HG03064 (cell line): ENCODE results near the gene MRPL49.

Experiments used
- ATAC-seq: cut with Tn5 transposase; IDR thresholded peaks from one replicate; pipeline ENCODE4 v1.9.1; 2021; ENCODE audit warnings: low read depth; ENCODE audit not compliant: unreplicated experiment

MRPL49 gene

DNA sequence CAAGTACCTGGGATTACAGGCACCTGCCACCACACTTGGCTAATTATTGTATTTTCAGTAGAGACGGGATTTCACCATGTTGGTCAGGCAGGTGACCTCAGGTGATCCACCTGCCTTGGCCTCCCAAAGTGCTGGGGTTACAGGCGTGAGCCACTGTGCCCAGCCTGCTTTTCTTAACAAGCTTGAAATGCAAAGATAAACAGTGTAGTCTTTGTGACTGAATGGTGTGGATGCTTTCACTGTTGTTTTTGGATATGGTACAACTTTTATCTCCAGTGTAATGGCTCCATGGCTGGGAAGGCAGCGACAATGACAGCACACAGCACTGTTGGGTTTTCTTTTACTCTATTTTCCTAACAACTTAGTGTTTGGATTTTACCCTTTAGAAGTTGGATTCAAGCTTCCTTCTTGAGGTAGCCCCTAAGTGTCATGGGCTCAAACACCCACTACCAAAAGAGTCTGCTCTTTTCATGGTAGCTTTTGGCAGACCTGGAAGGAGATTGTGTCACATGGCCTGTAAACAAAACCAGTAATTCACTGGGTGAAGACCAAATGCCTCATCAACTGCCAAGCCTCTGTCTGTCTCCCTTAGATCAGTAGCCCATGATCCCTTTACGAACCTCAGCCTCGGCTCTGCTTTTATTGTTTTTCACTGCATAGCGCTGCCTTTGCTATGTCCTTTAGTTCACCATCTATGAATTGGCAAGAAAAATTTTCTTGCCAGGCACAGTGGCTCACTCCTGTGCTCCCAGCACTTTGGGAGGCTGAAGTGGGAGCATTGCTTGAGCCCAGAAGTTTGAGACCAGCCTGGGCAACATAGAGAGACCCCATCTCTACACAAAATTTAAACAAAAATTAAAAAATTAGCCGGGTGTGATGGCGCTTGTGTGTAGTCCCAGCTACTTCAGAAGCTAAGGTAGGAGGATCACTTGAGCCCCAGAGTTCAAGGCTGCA lies 19.7 kb upstream of the MRPL49 start:
- no peak for ATAC-seq

DNA sequence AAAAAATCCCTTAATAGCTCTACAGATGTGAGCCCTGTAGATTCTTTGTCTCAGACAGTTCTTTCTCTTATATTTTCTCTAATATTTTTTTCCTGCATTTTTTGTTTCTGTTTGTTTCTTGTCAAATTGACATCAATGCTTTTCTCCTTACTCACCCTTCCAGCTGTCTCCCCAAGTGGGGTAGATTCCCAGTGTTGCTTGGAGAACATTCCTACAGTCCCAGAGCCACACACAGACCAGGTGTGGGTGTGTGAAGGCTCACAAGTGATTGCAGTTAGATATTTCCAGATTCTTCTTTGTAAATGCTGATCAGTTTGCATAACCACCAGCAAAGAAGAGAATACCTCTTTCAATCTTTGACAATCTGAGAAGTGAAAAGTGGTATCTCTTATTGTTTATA lies 18.6 kb upstream of the MRPL49 start:
- no peak for ATAC-seq

DNA sequence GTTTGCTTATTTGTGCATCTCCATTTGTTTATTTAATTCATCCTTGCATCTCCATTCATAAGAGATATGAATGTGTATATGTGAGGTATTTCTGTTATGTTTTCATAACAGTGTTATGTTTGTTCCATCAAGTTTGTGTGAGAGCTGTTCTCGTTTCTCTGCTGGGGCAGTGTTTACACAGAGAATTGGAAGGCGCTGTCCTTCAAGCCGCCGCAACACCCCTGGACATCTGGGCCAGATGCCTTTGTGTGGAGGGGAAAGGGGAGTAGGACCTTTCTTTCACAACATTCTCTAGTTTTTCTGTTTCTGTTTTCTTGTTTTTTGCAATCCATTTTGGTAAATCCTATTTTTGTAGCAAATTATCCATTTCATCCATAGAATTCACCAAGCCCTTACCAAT lies 17.5 kb upstream of the MRPL49 start:
- ATAC-seq: no peak

DNA sequence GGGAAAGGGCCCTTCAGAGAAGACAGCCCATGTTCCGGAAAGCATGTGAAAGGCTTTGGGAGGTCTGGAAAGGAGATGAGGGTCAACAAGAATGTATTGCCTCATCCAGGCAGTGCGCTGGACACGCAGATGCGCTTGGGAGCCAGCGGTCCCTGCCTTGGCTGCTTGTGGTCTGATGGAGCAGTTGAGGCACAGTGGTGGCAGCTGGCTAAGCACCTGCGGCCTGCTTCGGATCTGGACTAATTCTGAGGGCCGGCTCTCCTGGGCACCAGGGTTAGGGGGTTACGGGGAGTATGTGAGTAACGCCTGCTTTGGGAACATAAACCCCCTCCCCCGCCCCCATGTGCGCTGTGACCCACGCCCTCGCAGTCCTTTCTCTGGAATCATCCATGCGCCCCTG lies 15.0 kb upstream of the MRPL49 start:
- ATAC-seq: no peak

DNA sequence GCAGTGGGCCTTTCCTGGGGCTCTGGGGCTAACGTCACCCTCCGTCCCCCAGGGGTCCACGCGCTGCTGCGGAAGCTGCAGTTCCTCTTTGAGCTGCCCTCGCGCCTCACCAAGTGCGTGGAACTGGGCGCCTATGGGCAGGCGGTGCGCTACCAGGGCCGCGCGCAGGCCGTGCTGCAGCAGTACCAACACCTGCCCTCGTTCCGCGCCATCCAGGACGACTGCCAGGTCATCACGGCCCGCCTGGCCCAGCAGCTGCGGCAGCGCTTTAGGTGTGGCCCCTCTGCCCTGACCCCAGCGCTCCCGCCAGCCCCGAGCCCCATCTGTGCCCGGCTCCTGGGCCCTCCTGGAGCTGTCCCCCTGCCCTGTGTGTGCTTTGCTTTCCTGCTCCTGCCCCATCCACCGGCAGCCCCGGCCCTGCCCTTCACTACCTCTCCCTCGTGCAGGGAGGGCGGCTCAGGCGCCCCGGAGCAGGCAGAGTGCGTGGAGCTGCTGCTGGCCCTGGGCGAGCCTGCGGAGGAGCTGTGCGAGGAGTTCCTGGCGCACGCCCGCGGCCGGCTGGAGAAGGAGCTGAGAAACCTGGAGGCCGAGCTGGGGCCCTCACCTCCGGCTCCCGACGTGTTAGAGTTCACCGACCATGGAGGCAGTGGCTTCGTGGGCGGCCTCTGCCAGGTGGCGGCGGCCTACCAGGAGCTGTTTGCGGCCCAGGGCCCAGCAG lies 14.2 kb upstream of the MRPL49 start:
- ATAC-seq: no peak

DNA sequence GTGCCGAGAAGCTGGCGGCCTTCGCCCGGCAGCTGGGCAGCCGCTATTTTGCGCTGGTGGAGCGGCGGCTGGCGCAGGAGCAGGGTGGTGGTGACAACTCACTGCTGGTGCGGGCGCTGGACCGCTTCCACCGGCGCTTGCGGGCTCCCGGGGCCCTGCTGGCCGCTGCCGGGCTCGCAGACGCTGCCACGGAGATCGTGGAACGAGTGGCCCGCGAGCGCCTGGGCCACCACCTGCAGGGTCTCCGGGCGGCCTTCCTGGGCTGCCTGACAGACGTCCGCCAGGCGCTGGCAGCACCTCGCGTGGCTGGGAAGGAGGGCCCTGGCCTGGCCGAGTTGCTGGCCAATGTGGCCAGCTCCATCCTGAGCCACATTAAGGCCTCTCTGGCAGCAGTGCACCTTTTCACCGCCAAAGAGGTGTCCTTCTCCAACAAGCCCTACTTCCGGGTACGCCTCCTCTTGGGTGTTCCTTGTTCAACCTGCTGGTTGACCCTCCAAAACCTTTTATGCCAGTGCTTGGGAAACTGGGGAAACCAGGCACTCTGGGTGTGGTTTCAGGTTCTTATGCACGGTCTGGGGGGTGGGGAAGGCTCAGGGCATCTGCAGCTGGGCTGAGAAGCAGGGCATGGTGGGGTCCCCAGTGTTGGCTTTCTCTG lies 13.5 kb upstream of the MRPL49 start:
- ATAC-seq: no peak

DNA sequence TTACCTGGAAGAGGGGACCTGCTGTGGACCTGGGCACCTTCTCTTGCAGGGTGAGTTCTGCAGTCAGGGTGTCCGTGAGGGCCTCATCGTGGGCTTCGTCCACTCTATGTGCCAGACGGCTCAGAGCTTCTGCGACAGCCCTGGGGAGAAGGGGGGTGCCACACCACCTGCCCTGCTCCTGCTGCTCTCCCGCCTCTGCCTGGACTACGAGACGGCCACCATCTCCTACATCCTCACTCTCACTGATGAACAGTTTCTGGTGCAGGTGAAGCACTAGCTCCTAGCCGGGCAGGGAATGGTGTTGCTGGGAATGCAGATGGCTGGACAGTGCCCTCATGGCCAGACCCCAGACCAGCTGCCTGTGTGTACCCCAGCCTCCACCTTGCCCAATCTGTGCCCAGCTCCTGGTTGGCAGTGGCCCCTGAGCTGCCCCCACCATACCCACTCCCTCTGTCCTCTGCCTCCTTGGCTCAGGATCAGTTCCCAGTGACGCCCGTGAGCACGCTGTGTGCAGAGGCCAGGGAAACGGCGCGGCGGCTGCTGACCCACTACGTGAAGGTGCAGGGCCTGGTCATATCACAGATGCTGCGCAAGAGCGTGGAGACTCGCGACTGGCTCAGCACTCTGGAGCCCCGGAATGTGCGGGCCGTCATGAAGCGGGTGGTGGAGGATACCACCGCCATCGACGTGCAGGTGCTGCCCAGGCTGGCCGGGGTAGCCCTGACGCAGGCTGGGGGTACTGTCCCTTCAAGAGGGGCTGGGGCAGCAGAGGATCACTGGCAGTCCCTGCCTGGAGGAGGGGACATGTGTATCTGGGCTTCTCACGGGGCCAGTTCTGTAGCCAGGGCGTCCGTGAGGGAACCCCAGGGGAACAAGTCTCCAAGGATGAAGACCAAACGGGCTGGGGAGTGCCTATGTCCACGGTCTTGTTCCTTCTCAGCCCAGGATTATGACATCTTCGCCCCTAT lies 12.6 kb upstream of the MRPL49 start:
- no peak for ATAC-seq

DNA sequence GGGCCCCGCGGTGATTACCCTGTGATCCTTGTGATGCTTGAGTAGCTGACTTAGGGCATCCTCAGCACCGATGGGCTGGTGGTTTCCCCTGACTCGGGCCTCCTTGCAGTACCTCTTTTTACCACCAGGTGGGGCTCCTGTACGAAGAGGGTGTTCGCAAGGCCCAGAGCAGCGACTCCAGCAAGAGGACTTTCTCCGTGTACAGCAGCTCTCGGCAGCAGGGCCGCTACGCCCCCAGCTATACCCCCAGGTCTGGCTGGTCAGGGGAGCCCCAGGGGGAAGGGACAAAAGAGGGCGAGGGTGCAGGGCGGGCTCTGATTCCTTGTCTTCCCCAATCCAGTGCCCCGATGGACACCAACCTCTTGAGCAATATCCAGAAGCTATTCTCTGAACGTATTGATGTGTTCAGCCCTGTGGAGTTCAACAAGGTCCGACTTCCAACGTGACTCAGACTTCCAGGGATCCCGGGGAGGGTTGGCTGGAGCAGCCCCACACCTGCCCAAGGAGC lies 11.7 kb upstream of the MRPL49 start:
- no peak for ATAC-seq

DNA sequence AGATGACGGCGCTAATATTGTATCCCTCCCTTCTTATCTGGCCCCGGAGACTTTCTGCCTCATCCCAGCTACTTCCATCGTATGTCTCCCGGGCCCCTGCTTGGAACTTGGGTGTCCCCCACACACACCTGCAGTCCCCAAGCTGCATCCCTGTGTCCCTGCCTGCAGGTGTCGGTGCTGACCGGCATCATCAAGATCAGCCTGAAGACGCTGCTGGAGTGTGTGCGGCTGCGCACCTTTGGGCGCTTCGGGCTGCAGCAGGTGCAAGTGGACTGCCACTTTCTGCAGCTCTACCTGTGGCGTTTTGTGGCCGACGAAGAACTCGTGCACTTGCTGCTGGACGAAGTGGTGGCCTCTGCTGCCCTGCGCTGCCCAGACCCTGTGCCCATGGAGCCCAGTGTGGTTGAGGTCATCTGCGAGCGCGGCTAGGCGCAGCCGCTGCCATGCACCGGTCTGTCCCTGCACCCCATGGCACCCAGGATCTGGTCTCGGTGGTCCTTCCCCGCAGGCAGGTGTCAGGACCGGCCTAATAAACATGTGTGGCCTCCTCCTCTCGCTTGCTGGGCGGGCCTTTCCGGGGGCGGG lies 10.9 kb upstream of the MRPL49 start:
- ATAC-seq: no peak

DNA sequence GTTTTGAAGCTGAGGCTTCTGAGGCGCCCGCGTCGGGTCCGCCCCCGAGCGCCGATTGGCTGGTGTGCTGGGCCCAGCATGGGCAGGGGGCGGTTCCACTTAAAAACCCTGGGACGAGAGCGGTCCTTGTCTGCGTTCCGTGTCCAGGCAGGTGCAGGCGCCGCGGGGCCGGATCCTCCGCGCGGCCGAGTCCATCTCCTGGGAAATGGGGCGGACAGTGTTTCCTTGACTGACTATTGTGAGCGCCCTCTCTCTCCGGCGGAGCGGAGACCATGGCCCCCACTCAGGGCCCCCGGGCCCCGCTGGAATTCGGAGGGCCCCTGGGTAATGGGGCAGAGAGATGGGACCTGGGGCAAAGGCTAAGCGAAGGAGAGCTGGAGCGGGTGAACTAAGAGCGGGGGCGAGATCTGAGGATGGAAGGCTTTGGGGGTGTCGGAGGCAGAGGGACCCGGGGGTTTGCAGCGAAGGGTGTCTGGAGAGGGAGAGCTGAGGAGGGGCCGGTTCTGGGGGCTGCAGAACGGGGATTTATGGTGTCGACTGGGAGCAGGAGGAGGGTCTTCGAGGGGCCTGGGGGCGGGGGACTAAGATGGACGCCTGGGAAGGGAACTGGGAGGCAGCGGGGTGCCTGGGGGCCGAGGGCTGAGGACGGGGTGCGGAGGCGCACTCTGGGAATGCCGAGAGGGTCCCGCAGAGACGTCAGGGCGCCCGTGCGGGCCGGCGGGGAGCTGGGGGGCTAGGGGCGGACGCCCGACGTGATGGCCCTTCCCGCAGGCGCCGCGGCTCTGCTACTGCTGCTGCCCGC lies 10.2 kb upstream of the MRPL49 start, which contains the start of gene TM7SF2:
TM7SF2 (plus strand) TSS at position 129 of the 802 bp plus-strand sequence; CDS start at position 273, 144 bp downstream.
- ATAC-seq: no peak

DNA sequence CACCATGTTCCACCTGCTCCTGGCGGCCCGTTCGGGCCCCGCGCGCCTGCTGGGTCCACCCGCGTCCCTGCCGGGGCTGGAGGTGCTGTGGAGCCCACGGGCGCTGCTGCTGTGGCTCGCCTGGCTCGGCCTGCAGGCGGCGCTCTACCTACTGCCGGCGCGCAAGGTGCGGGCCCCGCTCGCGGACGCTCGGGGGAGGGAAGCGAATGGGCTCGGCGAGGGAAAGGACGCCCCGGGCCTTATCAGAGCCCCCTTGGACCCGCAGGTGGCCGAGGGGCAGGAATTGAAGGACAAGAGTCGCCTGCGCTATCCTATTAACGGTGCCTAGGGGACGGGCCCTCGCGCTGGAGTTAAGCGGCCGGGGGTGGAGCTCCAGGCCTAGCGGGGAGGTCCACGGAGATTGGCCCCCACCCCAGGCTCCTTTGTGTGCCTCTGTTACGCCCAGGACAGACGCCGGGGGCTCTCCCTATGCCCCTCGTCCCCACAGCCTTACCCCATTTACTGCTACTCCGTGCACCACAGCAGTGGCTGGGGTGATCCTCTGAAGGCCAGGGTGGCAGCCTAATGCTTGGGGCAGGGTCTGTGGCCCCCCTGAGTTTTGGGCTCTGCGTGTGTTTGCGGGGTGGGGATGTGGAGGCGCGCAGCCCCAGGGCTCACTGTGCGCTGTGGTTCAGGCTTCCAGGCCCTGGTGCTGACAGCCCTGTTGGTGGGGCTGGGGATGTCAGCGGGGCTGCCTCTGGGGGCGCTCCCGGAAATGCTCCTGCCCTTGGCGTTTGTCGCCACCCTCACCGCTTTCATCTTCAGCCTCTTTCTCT lies 9.4 kb upstream of the MRPL49 start:
- ATAC-seq: no peak

DNA sequence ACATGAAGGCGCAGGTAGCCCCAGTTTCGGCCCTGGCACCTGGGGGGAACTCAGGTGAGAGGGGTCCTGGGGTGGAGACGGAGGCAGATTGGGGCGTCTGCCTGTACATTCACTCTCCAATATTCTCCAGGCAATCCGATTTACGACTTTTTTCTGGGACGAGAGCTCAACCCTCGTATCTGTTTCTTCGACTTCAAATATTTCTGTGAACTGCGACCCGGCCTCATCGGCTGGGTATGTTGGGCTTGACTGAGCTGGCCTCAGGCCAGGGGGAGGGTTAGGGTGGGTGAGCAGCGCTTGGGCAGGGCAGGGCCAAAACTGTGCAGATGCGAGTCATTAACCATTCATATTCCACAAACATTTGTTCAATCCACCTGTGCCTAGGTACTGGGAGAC lies 8.8 kb upstream of the MRPL49 start:
- ATAC-seq: no peak

DNA sequence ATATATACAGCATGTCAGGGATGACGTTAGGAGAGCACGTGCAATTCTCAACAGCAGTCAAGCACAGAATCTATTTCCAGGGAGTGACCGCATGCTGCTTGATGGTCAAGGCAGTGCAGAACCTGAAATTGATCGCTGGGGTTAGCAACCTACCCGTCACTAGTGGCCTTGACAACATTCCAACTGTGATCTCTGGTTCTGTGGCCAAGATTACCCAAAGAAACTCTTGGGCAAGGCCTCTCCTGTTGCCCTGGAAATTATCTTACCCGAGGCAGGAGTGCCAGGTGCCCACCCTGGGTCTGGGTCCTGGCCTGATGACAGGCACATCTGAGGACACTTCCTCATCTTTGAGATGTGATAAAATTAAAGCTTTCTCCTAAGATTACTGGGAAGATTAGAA lies 8.3 kb upstream of the MRPL49 start:
- ATAC-seq: no peak

DNA sequence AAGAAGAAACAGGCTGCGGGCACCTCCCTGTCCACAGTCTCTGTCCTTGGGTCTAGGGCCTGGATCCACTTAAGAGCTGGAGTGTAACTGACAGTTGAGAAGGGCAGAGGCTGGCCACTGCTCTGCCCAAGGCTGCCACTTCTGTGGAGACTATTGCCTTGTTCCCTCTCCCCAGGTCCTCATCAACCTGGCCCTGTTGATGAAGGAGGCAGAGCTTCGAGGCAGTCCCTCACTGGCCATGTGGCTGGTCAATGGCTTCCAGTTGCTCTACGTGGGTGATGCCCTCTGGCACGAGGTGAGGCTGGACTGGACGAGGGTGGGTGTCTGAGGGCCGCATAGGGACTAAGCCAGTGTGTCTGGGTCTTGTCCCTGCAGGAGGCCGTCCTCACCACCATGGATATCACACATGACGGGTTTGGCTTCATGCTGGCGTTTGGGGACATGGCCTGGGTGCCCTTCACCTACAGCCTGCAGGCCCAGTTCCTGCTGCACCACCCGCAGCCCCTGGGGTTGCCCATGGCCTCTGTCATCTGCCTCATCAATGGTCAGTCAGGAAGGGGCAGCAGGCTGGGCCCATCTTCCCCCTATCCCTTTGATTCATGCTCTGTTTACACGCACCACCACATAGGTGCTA lies 7.5 kb upstream of the MRPL49 start:
- no peak for ATAC-seq

DNA sequence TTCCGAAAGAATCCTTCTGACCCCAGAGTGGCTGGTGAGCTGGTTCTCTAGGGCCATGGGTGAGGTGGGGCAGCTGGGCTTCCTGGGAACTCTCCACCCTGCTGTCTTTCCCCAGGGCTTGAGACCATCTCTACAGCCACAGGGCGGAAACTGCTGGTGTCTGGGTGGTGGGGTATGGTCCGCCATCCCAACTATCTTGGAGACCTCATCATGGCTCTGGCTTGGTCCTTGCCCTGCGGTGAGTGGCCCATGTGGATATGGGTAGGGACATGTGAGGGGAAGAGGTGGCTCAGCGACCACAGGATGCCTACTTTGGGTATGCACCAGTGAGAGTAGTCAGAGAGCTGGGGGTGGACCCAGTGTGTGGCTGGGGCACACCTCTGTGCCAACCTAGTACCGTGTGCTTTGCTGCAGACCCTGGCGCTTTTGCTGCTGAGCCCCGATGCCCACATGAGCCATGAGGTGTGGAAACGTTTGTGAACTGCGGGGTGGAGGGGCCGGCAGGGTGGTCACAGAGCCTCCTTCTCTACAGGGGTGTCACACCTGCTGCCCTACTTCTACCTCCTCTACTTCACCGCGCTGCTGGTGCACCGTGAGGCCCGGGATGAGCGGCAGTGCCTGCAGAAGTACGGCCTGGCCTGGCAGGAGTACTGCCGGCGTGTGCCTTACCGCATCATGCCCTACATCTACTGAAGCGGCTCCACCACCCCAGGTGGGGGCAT lies 6.6 kb upstream of the MRPL49 start:
- no peak for ATAC-seq

DNA sequence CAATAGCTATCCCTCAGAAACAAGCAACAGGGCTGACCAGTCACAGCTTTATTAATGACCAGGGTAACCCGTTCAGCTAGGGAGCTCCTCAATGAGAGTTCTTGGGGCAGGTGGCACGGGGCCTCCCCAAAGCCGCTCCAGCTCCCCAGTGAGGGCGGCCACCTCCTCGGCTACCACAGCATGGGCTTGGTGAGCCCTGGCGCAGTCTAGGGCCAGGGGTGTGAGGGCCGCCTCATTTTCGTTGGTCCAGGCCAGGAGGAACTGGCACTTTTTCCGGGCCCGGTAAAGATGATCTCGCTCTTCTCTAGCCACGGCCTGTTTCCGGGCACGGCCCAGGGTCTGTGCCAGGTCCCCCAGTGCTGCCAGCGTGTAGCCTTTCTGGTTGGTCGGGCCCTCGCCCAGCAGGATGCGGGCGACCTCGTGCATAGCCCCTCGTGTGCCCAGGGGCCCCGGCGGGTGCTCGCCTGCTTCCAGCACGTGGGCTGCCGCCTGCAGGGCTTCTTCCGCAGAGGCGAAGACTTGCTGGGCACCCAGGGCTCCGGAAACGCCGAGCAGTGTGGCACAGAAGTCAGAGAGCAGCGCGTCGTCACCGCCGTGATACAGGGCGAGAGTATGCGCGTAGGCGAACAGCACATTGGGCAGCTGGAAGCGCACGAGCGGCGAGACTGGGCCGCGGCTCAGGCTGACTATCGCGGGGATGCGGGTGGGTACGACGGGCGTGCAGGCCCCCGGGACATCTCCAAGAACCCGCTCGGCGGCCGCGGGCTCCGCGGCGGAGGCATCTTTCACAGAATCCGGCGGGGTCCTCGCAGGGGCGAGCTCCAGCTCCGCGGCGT lies 5.5 kb upstream of the MRPL49 start:
- ATAC-seq: no peak
